Effector CD4-positive, alpha-beta T cell (primary cell): ENCODE measurements around the gene RAMACL.

Experiments used
- DNase-seq: peaks from one replicate; pipeline ENCODE4 v3.0.0-alpha.2; 2020

RAMACL gene

DNA sequence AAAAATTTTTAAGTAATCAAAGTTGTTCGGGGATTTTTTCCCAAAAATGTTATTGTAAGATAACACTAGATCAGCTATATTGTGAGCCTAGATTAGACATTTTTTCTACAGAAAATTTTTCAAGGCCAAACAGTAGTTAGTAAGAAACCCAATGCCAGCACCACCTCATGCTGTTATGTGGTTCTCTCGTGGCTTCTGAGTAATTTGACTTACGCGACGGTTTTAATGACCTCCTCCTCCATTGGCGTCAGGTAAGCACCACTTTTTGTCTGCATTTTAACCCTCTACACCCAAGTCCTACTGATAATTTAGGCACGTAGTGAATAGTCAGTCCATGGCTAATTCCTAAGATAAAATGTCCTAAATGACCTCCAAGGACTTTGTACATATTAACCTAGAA, 30.9 kb upstream of the RAMACL start:
- no peak for DNase-seq

DNA sequence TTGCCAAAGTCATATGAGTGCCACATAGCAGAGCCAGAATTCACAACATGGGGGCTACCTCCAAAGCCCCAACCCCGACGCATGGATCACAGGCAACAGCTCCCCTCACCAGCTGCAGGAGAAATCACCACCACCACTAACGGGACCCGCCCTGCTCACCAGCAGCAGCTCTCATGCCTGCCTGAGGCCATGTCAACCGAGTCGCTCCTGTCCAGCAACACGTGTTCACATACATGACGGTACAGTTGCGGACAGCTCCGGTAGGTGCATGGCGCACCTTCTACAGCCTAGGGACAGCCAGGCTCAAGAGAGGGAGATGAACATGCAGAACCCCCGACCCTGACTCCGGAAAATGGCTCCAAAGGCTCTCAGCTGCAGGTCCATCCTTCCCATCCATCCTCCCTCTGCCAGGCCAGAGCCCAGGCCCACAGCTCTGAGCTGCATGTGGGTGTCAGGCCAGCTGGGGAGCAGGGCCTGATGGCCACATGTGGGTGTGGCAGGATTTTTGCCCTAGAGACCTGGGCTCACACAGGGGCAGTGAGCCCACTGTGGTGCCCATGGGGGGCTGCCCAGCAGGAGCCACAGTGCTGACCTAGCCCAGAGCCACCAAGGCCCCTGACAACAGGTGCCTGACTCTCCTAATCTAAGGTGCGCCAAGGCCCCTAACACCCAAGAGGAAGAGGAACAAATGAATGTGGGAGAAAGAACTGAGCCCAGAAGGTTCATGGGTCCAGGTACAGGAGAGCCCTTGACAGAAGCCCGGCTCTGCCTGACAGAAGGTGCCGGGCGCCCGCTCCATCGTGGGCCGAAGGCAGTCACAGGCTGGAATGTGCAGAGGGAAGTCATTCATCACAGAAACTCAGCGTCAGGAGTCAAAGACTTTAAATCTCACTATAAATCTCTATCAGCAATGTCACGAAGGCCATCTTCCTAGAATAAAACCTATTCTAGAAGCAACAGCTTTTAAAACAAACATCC, 30.1 kb upstream of the RAMACL start:
- DNase-seq: no peak

DNA sequence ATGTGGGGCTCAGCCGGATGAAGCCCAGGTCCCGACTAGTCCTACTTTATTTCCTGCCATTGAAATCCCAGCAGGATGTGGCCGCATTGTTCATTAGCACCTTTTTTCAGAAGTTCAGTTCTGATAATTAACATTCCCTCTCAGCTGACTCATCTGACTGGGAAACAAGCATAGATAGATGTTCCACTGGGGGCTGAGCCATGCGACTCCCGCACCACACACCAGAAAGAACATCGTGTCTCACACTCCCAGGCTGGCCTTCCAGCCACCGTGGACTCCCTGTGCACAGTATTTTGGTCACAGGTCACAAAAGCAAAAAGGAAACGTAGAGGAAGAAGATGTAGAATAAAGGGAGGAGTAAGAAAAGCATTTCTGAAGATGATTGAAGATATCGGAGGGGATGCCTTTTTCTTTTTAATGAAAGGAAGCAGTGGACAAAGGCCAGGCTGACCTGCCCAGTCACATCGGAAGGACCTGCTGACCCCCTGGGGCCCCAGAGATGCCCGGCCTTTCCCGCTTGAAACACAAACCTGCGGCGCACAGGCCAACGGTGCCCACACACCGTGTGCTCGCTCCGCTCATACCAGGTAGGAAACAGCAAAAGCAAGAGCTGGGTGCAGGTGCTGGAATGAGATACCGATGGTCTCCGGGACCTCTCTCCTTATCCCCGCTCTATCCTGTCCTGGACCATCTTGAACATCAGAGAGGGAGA, 28.7 kb upstream of the RAMACL start:
- DNase-seq: no peak

DNA sequence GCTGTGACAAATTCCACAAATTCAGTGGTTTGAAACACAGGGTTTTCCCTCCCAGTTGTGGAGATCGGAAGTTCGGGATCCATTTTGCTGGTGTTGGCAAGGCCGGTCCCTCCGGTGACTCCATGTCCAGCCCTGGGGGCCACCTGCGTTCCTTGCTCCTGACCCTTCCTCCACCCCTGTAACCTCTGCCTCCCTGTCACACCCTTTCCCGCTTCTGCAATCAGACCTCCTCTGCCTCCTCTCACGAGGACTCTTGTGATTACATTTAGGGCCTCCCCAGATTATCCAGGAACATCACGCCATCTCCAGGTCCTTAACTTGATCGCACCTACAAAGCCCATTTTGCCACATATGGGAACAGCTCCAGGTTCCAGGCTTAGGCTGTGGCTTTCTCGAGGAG, 28.1 kb upstream of the RAMACL start:
- no peak for DNase-seq

DNA sequence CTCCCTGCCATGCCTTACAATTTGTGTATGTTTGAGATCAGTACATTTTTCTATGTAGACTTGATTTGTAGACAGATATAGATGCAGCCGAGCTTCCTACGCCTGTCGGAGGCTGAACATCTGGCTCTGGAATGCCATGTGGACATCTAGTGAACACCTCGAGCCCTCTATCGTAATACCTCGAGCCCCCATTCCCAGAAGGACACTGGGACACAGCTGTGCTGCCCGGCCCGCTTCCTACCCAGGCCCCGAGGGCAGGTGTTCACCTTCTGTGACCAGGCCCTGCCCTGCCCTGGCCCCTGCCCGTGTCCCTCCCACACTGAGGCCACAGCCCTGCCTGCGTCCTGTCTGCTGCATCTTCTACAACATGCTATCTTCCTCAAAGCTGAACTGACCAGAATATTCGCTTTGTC, 27.7 kb upstream of the RAMACL start:
- DNase-seq: no peak

DNA sequence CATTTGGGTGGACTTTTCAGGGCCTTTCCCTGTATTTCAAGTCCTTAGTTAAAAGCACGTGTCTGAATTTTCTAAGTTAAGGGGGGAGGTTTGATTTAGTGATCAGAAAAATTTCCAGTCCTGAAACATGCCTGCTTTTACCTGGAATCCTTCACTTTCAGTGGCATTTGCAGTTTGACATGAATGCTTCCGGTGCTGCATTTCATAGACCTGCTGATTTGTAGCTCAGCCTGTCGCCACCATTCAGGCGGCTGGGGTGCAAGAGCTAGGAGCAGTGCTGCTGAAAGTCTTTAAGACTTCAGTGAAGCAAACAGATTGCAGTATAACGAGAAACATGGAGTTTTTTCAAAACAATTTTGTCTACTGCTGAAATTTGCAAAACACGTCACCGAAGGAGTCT, 26.5 kb upstream of the RAMACL start:
- no peak for DNase-seq

DNA sequence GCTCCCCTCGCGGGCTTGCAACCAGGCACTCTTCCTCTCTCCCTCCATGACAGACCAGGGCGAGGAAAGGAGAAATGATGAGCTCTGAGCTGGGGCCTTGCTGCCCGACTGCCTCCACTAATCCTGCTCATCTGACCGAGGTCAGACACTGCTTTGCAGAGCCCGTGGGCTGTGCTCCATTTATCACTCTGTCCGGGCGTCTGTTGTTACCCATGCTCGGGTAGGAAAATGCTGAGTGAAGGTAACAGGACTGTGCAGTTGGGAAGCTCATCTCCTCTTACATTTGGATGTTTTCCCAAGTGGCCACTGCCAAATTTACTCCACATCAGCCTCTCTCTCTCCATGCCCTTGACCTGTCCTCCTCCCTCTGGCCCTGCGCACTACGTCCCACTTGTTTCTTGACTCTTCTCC, 26.0 kb upstream of the RAMACL start:
- no peak for DNase-seq

DNA sequence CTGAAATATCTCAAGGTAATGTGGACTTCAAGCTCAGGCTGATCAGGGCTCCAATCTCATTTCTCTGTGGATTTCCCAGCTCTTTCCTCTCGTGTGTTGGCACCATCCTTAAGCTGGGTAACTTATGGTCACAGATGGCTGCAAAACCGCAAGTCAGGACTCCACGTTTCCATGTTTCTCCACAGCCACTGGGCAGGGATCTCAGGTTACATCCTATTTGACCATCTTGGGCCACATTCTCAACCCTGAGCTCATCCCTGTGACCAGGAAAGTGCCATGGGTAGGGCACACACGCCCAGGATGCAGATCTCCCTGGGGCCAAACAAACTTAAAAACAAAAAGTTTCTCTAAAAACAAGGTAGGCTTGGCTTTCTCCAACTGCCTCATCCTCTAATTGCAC, 25.2 kb upstream of the RAMACL start:
- DNase-seq: no peak

DNA sequence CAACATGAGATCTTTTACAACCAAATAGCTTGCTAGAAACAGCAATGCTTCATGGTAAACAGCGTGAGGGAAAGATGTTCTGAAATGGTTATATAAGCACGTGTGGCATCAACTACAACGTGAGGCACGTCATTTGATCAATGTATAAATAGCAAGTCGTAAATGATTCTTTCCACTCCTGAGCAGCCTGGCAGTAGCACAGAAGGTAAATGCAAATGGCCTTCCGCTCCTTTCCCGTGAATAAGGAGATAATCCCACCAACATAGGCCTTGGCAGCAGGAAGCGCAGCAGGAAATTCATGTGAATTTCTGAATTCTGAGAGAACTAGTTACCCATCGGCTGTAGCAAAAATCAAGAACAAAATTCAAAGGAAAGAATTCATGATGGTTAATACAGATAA, 23.6 kb upstream of the RAMACL start:
- DNase-seq: no peak

DNA sequence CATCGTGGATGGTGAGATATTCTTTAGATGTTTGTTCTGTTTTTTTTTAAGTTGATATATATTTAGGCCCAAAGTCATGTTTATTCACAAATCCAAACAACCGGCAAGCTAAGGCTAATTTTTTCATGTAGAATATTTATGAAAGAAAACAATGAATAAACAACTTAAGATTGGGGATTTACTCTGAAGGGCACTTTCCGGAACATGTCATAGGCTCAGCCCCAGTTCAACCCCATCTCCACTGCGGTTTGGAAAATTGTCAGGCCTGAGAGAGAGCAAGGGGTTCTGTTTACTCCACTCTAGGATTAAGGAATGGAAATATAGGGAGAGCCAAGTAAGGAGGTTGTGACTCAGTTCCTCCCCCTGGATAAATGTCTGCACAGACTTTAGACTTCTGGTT, 22.3 kb upstream of the RAMACL start:
- DNase-seq: no peak

DNA sequence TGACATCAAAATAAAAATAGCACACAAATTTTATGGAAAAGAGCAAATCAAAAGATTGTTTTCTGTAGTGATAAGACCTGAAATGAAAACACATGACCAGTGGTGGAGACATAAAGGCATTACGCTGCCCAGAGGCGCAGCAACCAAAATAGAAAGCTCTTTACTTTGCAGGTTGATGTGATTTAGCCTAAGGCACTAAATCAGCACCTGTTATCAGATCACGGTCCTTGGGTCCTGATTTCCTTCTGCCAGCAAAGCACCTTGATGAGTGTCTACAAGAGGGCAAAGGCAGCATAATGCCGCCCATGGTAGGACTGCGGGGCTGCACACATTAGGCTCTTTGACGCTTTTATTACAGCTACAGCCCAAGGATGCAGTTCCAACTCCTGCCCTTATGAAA, 19.3 kb upstream of the RAMACL start:
- no peak for DNase-seq

DNA sequence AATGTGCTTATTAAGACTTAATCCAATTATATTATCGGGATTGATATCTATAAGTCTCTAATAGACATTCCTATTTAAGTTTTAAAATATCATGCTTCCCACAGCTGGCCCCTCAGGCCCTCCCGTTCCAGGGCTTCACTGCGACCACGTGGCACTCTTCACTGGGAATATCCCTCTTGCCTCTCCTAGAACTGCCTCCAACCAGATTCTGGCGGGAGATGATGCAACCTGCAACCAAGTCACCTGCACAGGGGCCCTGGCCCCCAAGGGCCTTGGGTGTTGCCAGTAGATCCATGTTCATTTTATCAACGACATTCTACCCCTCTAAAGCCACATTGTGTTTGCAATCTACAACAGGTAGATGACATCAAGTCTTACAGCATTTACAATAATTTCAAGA, 18.4 kb upstream of the RAMACL start:
- DNase-seq: no peak

DNA sequence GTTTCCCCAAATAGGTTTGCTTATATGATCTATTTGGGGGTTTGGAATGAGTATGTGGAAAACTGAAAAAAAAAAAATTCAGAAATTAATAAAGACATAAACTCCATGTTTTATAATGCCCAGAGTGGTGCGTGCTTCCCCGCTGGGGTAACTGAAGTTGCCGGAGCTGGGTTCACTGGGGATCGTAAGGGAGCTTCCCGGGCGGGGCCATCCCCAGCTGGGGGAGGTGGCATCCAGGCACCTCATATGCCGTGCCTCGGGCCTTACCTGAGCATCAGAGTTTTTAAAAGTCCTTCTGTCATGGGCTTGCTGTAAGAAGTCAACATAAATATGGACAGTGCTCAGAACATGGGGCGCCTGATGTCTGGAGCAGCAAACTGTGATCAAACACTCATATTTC, 17.9 kb upstream of the RAMACL start:
- DNase-seq: no peak

DNA sequence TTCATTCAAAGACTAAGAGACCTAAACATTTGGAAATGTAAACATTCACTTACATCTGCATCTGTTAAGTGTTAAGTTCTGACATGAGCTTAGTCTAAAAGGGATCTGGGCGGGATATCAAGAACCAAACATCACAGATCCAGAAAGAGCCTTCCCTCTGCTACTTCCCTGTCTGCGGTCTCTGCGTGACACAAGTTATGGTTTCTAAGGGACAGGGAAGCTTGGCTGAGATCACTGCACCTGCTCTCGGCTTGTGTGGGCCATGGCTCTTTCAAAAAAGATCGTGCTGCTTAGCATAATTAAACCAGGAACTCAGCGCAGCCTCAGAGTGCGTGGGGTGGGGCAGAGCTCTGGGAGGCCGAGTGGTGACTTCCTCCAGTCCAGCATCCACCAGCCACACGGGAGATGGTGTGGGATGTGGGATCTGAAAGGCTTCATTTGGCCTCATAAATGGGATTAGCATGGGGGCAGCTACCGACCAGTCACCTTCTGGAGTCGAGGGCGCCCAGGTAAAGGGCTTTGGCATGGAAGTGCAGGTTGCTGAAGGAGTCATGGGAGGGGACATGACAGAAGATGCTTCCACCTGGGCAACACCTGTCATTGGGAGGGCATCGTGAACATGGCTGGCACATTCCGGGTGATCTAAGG, 16.7 kb upstream of the RAMACL start:
- DNase-seq: no peak

DNA sequence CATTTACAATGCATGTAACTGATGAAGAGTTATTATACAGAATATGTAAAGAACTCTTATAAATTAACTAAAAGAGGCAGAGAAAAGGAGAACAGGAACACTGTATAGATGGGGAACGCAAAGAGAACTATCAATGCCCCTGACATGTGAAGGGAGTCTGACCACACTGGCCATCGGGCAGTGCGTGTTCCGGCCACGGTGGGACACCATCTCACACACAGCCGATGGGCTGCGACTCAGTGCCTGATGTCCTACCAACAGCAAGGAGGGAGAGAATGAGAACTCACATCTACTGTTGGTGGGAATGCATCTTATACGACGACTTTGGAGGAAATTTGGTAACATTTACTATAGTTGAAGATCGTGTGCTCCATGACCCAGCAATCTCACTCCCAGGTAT, 15.5 kb upstream of the RAMACL start:
- no peak for DNase-seq

DNA sequence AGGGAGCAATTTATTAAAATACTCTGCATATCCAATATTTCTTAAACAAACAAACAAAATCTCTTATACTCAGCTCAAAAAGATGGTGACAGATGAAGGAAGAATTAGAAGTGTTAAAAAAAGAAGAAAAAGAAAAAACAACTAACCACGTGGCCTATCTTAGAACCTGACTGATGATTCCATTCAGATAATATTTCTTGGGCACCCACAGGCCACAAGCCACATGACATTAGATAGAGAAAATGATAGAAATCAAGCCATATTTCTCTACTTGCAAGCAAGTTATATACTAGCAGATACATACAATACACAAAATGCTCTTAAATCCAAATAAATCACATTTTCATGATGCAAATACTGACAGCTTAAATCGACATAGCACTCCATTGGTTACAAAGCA, 14.5 kb upstream of the RAMACL start:
- no peak for DNase-seq

DNA sequence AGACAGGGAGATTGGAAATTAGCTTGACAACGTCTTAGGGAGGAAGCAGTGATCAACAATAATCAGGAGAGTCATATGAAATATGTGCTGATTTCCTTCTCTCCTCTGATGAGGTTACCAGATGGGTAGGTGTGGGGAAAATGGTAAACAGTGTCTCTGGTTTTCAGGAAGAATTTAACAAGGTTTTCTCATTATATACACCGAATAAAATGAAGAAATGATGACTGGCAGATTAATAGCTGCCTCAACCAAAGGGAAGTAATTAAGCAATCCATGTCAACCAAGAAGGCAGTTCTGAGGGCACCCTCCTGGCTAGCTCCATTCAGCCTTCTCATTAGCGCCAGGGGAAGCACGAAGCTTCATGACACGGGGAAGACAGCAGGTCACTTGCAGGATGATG, 12.7 kb upstream of the RAMACL start:
- DNase-seq: no peak

DNA sequence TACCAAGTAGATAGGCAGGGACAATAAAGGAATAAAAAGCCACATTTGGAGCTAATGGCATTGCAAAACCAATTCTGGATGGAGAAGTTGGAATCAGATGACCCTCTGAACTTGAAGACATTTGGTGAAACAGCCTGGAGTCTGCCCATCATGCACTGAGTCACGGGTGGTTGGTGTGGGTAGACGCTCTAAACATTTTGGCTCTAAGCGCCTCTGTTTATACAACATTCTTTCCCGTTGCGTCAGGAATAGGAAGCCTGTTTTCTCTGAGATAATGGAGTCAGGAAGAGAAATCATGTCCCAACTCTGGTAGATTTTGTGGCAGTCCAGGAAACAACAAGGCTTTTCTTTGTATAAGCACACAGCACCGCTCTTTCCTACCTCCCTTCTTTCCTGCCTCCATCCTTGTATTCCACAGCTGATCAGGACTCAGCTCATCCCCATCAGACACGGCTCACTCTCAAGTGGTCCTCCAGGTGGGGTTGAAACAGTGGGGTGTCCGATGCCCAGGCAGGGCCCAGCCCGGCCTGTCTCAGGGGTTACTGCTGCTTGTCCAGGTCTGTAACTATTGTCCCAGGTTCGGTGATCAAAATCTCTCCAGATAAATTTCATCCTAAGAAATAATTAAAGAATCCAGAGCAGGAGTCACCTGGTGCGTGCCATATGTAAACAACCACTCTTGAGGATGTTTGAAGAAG, 12.1 kb upstream of the RAMACL start:
- DNase-seq: no peak

DNA sequence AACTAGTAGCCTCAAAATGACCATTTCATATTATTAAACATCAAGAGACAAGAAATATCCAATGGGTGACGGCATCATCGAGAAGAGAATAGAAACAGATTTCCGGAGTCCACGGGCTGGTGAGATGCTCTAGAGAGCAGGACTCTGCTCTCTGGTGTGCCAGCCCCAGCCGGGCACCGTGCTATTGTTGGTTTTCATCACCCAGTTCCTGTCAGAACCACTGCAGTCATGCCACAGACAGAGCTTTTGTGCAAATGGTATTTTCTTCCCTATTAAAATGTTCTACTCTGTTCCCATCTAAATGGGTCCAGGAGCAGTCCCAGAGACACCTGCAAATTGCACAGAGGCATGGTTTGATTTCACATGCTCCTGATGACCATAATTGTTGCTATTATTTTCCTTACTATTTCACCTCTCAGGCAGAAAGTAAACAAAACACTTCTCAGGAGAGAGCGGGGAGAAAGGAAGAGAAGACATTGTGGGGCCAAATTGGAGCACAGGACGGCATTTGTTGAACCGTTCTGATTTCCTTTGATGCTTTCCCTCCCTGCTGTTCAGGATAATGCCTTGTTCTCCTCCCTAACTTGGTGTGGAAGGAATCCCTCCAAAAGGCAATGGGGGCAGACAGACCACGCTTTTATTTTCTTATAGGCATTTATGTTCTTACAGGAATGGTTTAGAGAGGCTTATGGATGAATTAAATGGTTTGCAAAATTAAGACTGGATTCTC, 11.4 kb upstream of the RAMACL start:
- no peak for DNase-seq

DNA sequence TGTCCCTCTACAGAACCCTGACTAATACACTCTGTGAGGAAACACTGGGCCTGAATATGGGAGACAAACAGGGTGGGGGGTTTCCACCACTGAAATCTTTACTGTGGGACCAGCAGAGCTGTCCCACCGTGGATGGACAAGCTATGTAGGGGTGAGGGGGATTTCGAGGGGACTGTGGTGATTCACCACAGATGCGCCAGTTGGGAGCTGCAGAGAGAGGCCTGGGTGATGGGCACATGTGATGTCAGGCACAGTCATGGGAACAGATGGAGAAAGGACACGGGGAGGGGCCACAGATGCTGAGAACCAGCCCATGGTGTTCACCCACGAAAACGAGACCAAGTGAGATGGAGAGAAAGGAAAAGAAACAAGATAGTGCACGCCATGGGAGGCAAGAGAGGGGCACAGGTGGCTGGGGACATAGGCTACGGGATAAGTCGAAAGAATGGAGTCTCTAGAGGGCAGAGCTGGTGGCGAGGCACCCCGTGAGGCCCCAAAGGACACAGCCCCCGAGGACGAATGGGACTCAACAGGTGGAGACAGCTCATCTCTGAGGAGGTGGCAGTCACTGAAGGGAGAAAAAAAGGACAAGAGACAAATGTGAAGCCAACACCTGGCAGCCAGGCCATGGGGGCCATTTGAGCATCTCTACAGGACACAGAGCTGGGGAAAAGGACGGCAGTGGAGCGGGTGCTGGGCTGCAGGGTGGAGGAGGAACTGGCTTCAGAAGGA, 10.5 kb upstream of the RAMACL start:
- DNase-seq: no peak

DNA sequence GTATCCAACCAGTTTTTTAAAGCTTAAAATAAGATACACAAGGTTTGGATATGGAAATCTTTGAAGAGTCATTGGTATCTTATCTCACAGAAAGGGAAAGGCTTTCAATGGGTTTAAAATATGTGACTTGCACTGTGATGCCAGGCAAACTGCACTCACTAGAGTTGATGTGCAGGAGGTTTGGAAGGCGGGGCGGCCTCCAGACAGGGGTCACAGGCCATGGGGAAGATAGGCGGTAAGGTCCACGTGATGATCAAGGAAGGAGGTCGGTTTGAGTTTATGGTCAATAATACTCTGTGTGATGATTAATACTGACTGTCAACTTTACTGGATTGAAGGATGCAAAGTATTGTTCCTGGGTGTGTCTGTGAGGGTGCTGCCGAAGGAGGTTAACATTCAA, 9.5 kb upstream of the RAMACL start:
- no peak for DNase-seq
